HG02884 (cell line): ENCODE data around the gene URB2.
"Not testable (repeated sequence)": the region's sequence is repeated elsewhere in the genome, so short reads cannot be mapped to it uniquely, and the experiment has no call there.

Experiments used
- ATAC-seq: cut with Tn5 transposase; IDR thresholded peaks from one replicate; pipeline ENCODE4 v1.9.1; 2021; ENCODE audit warnings: mild to moderate bottlenecking, moderate library complexity; ENCODE audit not compliant: unreplicated experiment

Gene URB2

DNA sequence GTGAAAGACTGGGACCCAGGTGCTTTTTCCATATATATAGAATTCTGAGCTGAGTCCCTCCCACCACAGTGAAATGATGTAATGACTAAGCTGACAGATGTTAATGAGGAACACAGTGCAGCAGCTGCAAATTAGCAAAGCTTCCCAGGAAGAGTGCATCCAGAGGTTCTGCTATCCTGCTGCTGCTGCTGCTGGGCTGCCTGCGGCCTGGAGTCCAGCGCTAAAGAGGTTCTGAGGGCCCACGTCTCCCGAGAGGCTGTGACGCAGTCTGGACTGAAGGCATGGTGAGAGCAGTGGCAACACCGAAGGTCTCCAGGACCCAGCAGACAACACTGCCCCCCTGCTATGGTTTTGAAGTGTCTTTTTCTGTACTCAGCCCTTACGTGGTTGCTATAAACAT, 63.9 kb downstream of the URB2 start:
- no peak for ATAC-seq

- ATAC-seq = no peak
Observed at GRCh38 chr1:229690662-229691061, 64.6 kb downstream of the URB2 start.

DNA sequence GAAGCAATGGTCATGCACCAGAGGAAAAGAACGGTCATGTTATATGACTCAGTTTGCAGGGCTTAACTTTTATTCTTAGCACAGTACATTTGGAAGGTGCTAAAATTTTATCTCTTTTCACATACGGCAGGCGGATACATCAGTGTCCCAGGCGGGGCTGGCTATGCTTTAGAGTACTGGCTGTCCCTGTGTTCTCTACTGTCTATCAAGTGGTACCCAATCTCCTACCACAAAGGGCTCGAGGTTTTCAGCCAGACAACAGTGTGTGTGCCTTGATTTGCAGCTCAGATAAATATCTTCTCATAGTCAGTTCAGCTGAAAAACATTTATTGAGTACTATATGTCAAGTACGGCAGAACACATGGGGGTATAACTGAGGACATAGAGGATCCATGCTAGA, 65.3 kb downstream of the URB2 start:
- ATAC-seq = no peak

- ATAC-seq = no peak
Observed at GRCh38 chr1:229693129-229693900, 67.3 kb downstream of the URB2 start.

DNA sequence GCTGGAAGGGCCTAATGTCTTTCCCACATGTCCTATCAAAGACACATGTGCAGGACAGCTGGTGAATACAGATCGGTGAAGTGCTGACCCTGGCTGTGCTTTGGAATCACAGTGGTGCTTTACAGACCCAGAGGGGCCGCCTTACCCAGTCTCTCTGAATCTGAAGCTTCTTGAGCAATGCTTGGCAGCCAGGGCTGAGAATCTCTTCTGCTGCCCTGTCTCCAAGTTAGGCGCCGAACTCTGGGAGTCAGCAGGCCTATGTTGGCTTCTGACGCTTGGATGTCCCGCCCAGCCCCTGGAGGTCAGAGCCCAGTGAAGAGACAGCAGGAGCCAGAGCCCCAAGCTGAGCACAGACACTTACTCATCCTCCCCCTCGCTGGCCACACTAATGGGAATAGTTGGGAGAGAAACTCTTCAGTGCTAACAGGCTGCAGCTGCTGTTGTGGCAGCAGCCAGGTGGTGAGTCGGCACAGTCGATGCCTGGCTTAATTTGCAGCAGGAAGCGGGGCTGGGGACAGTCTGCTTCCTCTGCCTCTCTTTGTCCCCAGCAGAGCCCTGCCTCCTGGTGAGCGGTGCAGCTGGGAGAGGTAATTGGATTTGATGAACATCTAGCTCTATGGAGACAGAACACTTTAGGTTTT, 68.1 kb downstream of the URB2 start:
- ATAC-seq = no peak

DNA sequence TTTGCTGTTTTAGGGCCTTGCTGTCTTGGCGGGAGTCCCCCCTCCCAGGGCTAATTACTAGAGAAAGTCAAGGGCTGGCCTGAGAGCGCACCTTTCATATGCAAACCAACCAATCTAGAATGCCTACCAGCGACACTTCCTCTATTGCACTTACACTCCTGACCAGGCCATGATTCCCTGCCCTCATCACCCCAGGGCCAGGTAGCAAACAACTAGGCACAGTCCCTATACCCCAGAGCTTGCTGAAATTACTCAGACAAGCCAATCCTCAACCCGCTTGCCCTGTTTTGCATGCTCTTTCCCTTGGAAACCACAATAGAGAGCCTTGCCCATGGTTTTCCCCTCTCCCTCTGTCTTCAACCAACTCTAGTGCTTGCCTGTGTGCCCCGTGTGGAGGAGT, 70.3 kb downstream of the URB2 start:
- no peak for ATAC-seq

- ATAC-seq = no peak
Observed at GRCh38 chr1:229699613-229700267, 73.7 kb downstream of the URB2 start.

GRCh38 chr1:229704157-229704556, 78.1 kb downstream of the URB2 start:
- no peak for ATAC-seq

DNA sequence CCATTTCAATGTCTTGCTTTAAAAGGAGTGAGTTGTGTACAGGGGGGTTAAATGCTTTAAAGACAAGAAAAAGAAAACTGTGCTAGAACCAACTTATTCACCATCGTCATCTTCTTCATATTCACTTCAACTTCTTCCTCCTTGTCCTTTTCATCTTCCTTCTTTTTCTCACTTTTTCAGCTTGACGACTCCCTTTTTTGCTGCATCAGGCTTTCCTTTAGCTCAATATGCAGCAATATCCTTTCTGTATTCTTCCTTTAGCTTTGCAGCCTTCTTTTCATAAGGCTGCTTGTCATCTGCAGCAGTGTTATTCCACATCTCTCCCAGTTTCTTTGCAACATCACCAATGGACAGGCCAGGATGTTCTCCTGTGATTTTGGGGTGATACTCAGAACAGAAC, 79.1 kb downstream of the URB2 start:
- not testable (repeated sequence) for ATAC-seq

GRCh38 chr1:229707127-229707526, 81.1 kb downstream of the URB2 start:
- ATAC-seq = not testable (repeated sequence)

GRCh38 chr1:229709500-229710013, 83.5 kb downstream of the URB2 start:
- ATAC-seq = no peak
